Measurements from ENCODE around the gene OR6N1. TPM values are rescaled to one million over a fixed set of nuclear protein-coding genes. Genes with fewer than 3 reads are reported as not detected.

Gene OR6N1
- not detected for polyA plus RNA-seq (2013, experiment 1 of 2; ENCODE audit: insufficient read length)
- not detected for polyA plus RNA-seq (2013, experiment 2 of 2; ENCODE audit: insufficient read length)

DNA sequence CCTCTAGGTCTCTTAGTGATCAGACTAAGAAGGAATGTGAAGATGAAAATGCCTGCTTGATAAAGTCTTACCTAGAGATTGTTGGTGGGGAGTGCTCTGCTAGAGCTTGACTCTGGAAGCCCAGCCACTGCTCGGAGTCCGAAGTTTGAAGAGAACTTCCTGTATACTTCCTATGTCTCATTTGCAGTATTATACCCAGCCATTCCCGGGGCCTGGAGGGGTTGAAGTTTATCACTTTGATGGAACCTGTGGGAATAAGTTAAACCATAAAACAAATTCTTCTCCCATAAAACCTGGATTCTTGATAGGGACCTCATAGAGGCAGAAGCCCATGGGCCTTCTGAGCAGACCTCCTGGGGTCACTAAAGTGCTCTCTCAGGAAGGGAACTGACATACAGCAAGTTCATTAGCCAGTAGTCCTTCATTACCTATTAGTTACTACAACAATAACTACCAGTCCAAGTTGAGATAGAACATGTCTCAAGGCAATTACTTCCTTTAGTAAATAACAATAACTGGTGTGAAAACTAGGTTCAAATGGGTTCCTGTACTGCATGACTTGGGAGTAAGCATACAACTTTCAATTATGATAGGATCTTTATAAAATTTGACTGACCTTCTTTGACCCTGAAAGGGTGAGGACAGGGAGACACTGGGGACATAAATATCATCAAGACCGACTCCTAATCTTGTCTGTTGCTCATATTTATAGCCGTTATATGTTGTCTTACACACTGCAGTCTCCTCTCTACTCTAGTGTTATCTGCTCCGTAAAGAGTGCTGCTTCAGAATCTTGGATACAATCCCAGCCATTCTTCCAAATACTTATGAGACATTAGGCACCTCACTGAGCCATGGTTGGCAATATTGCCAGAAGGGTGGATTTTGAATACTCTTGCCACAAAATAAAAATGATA is at the start of gene OR6N1:
Gene OR6N1 (minus strand): TSS at position 246 of the 917 bp plus-strand sequence. CDS start 5,513 bp downstream, outside the sequence.
- no peak for DNase-seq

- DNase-seq: no peak
These were observed 49.7 kb upstream of the OR6N1 start for GRCh38 chr1:158821723-158822122.

GRCh38 chr1:158819461-158820443 is 47.8 kb upstream of the OR6N1 start:
- DNase-seq: no peak

GRCh38 chr1:158818975-158819431 is 47.0 kb upstream of the OR6N1 start:
- DNase-seq: no peak

GRCh38 chr1:158818560-158818959 is 46.6 kb upstream of the OR6N1 start:
- DNase-seq: no peak

- DNase-seq: no peak
These were observed 43.0 kb upstream of the OR6N1 start for GRCh38 chr1:158814970-158815369.

DNA sequence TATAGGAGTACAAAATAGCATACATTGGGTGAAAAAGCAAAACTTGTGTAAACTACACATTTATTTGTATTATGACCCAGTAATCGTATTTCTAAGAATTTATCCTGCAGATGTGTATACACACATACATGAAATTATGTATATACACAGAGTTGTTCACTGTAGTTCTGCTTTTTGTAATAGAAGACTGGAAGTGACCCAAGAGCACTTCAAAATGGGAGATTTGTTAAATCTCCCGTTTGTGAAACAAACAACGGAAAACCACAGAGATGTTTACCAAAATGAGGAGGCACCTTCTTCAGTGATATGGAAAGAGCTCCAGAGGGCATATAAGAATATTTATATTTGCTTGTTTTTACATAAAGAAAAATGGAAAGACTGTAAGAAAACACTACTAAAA is 41.2 kb upstream of the OR6N1 start:
- DNase-seq: no peak

GRCh38 chr1:158812336-158812735 is 40.3 kb upstream of the OR6N1 start:
- no peak for DNase-seq

- no peak for DNase-seq
These were observed 38.3 kb upstream of the OR6N1 start for GRCh38 chr1:158810311-158810710.

DNA sequence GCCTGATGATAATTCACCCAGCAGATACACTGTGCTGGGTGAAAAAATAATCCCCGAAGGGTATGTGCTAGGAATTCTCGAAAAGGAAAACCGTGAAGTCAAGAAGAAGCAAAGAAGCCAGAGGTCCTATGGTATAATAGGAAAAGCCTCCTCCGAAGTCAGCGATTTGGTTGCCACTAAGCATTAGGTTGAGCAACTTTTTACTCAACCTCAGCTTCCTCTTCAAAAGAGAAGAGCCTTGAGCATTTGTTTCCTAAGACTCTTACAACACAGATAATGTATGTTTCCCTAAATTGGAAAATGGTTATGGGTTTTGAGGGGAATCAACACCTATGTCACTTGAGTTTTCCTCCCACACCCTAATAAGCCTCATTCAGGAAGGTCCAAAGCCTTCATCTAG is 37.9 kb upstream of the OR6N1 start:
- DNase-seq: no peak

GRCh38 chr1:158809256-158809655 is 37.3 kb upstream of the OR6N1 start:
- no peak for DNase-seq

DNA sequence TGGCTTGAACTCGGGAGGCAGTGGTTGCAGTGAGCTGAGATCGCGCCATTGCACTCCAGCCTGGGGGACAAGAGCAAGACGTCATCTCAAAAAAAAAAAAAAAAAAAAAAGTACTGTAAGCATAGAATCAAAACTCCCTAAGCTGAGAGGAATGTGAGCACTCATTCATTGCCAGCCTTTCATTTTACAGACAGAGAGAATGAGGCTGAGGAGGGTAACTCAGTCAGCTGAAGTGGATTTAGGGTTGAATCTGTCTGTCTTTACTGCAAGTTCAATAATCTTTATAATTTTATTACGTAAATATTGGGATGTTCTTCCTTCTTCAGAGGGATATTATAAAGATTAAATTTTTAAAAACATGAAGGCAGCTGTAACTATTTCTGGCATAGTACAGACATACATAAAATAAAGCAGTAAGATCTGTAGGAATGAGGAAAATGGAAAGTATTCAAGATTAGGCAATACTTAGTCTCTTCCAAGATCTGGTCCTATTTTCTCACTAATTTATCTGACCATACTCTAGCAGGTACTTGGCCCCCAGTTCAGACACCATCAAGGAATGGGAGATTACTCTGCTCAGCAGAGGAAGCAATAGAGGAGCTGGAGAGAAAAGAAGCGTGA is 35.0 kb upstream of the OR6N1 start:
- DNase-seq: no peak

DNA sequence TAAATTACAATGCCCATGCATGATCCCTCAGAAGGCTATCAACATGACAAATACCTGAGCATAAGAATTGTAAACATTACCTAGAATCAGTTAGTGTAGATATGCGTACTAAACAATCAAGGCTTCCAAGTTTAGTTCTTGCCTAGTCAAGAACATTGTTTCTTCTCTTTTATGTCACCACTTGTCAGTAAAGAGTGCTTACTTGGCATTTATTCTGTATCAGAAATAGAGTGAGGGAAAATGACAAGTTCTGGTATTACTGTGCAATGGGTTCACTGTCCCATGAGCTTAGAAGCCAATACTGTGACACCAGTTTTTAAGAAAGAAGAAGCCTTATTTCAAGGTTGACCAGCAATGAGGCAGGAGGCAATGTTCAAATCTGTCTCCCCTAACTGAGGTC is 31.7 kb upstream of the OR6N1 start:
- no peak for DNase-seq

- no peak for DNase-seq
These were observed 29.4 kb upstream of the OR6N1 start for GRCh38 chr1:158801396-158801795.

DNA sequence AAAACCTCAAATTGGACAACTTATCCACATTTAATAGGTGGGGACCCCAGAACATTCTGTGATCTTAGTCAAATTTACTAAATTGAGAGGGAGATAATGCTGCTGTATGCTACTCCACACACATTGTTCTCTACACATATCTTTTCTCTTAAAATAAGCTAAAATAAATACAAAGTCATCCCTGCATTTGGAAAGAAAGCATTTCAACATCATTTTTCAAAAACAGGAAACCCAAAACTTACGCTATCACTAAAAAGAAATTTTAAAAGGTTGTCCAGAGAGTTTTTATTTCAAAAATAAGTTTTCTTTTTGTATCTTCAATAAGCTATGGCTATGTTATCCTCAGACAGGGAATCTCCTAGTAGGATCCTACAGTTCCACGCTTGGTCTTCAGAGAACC is 28.5 kb upstream of the OR6N1 start:
- no peak for DNase-seq

DNA sequence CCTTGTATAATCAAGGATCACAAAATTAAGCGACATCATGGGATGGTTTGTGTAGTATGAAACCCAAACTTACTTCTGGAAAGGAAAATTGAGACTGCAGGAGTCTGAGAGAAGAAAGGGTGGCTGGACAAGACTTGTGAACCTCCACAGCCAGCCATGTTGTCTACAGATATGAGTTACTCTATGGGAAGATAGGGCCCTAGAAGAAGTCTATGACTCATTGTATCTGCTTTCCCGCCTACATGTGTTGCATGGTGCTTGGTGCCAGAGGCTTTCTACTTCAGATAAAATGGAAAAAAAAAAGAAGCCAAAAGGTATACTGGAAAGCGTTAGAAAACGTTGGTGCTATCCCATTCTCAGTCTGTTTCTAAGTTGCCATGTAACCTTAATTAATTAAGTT is 27.7 kb upstream of the OR6N1 start:
- no peak for DNase-seq

- DNase-seq: no peak
These were observed 26.5 kb upstream of the OR6N1 start for GRCh38 chr1:158798531-158798930.

- no peak for DNase-seq
These were observed 22.3 kb upstream of the OR6N1 start for GRCh38 chr1:158794247-158794646.

DNA sequence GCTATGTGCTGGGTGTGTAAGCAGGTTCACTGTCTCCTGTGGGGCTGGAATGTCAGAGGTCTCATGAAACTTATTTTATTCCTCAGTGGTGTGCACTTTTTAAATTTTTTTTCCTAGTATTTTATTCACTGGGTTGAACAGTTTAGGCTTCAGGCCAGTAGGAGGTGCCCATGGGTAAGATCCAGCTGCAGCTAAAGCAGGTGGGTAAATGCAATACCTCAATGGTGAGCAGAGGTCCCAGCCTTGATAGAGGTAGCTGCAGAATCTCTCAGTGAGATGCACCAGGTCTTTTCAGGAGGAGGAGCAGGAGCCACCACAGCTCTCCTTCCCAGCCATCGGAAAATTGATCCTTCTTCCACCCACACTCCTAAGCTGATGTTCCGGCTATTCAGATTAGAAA is 21.6 kb upstream of the OR6N1 start:
- no peak for DNase-seq

DNA sequence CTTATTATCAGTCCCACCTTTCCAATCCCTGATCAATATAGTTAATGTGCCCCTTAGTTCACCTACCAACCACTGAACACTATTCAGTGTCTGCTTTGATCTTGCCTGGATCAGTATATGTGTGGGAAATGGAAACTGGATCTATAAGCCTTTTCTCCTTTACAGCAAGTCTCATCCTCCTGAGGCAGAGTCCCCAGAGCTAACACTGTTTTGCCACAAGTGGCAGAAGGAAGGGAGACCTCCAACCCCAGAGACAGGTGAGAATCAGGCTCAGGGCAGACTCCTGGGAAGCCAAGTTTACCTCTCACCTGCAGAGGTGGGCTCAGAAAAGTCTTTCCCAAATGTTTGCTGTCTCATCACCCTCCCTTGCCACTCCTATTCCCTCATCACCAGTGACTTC is 9.1 kb upstream of the OR6N1 start, which contains the start of gene OR6N2:
Gene OR6N2 (minus strand): TSS at position 101 of the 400 bp plus-strand sequence. CDS start 3,569 bp downstream, outside the sequence.
- no peak for DNase-seq

- no peak for DNase-seq
These were observed 17.6 kb downstream of the OR6N1 start, which contains the start of gene OR6K6 for GRCh38 chr1:158754420-158754819. Gene OR6K6, plus strand, starts transcription at chr1:158754720. Its CDS starts 168 bp downstream, at chr1:158754888.

GRCh38 chr1:158752155-158752712 is 19.8 kb downstream of the OR6N1 start:
- no peak for DNase-seq
